GM03348 (cell line): ENCODE results near the gene C6orf132.

ENCODE experiments used
- DNase-seq: peaks from one replicate; pipeline ENCODE4 v3.0.0; 2012; ENCODE audit warnings: low spot score

C6orf132 gene

GRCh38 chr6:42105709-42106108 lies 36.7 kb downstream of the C6orf132 start:
- DNase-seq = no peak

DNA sequence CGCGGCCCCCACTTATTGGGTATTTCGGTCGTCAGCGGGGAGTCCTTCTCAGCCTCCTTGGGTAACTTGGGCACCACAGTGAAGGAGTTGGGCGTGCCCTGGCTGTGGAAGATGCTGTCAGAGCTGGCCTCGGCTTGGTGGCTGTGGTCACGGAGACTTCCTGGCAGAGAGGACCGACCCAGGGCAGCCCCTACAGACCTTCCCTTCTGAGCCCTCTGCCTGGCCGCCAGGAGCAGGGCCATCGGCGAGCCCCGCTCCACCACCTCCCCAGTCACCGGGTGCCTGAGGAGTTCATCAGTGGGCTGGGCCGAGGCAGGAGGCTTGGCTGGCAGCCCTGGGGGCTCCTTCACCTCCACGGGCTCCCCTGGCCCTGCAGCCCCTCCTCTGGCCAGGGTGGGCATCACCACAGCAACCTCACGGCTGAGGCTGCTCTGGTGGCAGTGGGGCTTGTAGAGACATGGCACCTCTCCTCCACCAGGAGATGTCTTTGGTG lies 37.2 kb downstream of the C6orf132 start:
- DNase-seq = no peak

- no peak for DNase-seq
Measured at GRCh38 chr6:42104804-42105125, 37.7 kb downstream of the C6orf132 start.

GRCh38 chr6:42104095-42104803 lies 38.2 kb downstream of the C6orf132 start:
- no peak for DNase-seq

DNA sequence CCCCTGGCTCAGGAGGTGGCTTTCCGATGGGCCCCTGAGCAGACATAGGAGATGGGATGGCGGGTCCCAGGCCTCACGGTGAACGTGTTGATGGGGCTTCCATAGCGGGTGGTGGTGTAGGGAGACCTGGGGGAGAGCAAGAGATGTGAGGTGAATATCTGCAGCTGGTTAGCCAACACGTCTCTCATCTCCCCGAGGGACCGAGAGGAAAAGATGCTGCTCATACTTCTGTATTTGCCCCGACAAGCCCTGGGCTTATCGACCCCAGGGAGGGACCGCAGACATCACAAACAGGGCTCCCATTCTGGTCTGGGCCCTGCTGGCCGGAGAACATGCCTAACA lies 38.7 kb downstream of the C6orf132 start:
- DNase-seq = no peak

GRCh38 chr6:42103216-42103615 lies 39.2 kb downstream of the C6orf132 start:
- no peak for DNase-seq

DNA sequence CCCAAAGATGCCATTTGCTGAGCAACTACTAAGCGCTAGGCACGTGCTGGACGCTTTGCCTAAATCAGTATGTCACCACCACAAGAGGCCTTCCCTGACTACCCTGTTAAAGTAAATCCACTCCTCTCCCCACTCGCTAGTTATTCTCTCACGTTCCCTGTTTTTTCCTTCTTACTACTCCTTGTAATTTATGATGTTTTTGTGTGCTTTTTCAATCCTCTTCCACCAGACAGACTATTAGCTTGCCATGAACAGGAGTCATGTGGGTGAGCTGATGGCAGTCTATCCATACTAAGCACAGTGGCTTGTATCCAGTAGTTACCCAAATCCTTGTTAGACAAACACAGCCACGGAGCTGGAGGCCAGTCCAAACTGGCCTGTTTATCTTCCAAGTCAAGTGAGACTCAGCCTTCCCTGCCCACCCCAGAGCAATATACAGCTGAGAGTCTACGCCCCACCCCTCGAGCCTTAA lies 41.2 kb downstream of the C6orf132 start:
- DNase-seq = no peak

- DNase-seq = peak; percentile 66
Measured at GRCh38 chr6:42100029-42100901, 42.2 kb downstream of the C6orf132 start.

GRCh38 chr6:42099340-42100028 lies 42.9 kb downstream of the C6orf132 start:
- DNase-seq = peak; percentile 69

DNA sequence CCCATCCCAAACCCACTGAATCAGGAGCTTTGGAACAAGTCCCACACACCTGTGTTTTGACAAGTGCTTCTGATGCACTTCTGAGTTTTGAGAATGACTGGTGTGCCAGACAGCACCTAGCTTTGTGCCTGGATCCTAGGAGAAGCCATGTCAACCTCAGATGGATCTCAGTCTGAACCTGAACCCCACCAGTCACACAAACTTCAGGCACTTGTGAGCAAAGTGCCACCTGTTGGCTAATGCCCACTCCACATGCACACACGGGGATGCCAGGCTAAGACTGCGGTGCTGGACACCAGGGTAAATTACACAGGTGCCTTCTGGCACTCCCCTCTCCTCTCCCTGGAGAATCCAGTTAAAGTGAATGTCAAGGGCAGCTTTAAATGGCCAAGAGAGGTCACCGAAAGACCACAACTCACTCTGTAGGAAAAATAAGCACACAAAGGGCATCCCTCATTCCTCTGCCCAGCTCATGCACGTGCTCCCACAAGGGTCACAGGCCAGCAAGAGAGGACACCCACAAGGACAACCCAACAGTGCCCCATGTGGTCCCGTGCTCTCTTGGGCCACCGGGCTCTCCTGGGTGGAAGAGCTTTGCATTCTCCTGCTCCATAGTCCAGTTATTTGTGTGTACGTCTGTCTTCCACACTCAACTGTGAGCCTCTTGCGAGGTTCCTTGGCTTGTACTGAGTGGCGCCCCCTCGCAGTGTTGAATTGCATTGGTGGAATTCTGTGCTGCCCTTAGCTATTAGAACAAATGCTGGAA lies 46.5 kb downstream of the C6orf132 start:
- DNase-seq = no peak

DNA sequence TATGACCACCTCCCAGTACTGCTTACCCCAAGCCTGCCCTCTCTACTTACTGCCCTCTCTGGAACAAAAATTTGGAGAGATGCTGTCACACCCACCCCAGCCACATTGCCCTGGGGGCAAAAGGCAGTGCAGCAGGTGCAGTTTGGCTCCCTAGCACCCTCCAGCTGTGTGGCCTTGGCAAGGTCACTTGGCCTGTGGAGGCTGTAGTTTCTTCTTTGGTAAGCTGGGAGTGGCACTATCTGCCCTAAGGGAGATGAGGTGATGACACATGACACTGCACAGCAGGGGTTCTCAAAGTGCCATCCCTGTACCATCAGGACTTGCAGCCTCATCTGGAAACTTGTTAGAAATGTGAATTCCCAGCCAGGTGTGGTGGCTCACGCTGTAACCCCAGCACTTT lies 47.3 kb downstream of the C6orf132 start:
- no peak for DNase-seq

DNA sequence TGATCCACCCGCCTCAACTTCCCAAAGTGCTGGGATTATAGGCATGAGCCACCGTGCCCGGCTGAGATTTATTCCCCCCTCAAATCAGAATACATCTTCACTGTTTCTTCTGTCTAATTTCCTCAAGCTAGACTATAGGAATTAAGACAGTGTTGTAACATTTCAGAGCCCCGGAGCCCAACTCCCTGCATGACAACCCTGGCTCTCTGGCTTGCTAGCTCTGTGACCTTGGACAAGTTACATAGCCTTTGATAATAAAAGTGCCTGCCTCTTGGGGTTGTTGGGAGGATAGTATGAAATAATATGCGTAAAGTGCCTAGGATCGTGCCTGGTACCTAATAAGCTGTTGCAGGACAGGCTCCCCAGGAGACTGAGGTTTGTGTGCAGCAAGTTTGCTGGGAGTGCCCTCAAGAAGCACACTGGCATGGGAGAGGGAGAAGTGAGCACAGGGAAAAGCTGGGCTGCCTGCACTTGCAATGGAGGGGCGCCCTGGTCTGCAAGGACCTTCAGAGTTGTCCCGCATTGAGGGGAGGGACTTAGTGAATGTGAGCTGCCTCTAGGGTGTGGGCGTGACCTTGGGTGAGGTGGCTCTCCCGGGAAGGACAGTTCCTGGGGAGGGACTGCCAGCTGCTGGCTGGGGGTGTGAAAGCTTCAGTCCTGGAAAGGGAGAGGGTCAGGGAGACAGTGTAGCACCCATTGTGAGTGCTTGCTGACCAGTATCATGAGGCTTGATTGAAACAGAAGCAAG lies 48.7 kb downstream of the C6orf132 start:
- no peak for DNase-seq

- DNase-seq = no peak
Measured at GRCh38 chr6:42091718-42092023, 50.7 kb downstream of the C6orf132 start.

- DNase-seq = no peak
Measured at GRCh38 chr6:42090819-42091717, 51.4 kb downstream of the C6orf132 start.

DNA sequence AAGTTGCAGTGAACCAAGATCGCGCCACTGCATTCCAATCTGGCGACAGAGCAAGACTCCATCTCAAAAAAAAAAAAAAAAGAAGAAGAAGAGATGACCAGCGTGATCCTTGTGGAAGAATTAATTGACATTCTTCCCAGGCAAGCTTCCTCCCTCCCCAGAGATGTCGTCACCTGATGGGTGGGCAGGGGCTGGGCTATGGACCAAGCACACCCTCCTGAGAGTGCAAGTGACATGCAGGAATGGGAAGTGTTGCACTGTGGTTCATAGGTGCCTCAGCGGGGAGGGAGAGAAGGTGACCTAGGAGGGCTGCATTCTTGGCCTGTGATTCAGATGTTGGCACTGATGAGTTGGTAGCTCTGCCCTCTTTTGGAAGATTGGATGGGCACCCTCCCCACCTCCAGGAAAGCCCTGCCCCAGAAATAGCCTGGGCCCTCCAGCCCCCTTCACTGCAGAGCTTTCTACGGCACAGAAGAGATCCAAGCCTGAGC lies 54.3 kb downstream of the C6orf132 start:
- DNase-seq = peak; percentile 31

DNA sequence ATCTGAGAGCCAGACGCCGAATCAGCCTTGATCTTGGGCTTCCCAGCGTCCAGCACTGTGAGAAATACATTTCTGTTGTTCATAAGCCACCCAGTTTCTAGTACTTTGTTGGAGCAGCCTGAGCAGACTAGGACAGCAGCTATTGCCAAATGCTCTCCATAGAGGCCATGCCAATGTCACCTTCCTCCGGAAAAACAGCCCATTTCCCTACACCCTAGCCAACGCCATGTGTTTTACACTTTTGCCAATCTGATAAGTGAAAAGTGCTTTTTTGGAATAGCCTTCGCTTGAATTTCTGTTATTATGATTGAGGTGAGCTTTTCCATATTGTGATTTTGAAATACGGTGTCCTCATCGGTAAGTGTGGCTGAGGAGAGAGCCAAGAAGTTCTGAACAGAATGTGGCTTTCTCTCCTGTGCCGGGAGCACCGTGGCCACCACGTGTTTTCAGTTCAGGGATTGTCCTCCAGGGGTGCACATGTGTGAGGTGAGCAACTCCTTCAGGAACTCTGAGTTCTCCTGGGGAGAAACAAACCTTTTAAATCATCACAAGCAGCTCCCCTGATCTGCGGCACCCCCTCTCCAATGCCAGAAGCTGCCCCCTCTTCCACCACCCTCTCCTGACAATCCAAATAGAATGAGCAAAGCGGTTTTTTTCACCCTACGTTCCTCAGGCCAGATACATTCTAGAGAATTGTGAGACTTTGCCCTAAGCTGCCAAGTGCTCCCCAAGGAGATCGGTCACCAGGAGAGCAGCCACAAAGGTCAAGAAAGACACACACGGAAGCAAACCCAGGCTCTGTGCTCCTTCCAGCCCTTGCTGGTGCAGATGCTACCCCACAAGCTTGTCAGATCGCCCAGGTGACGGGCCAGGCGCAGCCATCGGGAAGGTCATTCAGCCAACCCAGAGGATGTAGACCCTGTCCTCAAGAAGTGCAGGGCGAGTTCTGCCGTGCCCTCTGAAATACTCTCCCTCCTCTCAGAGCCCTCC lies 56.1 kb downstream of the C6orf132 start:
- no peak for DNase-seq

- no peak for DNase-seq
Measured at GRCh38 chr6:42084889-42085288, 57.5 kb downstream of the C6orf132 start.

DNA sequence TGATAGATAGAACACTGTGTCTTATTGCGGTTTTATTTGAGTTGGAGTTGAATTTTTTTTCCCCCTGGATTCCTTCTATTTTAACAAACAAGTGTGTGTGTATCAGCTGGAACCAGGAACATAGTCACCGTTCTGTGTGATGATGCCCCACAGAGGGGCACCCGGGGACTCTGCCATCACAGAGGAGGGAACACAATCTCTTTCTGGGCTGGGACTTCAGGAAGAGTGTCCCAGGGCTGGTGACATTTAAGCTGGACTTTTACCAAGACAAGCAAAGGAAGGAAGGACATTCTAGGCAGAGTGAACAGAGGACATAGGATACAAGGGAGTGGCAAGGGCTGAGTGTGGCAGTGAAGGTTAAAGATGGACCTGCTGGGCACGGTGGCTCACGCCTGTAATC lies 58.9 kb downstream of the C6orf132 start:
- no peak for DNase-seq

- DNase-seq = no peak
Measured at GRCh38 chr6:42079941-42080464, 62.4 kb downstream of the C6orf132 start.
